ENCODE measurements around the gene ATXN10.

GRCh38 chr22:45804986-45805325 lies 133.3 kb downstream of the ATXN10 start:
- no peak for TF ChIP-seq CTCF (IDR thresholded peaks at IDR 0.05)
- no peak for TF ChIP-seq POLR2A (IDR thresholded peaks at IDR 0.05)
- TF ChIP-seq EP300 (IDR thresholded peaks at IDR 0.05), result no peak

All from gastroesophageal sphincter (tissue), 3 donors.